ENCODE data around the gene RETN.
A peak's percentile ranks its signal among the peaks of the same experiment; 100 is the strongest.

RETN gene

GRCh38 chr19:7648265-7649014, 20.4 kb upstream of the RETN start:
- Histone ChIP-seq H3K9me3 (ENCODE audit: control insufficient read depth, insufficient read depth, low read length) (no peaks in the 10 kb centered on the region), H3K36me3 (ENCODE audit: control insufficient read depth, insufficient read depth, low read length) (peaks cover 8% of the 10 kb centered on the region), H3K4me3 (ENCODE audit: low read depth, low read length) (no peak overlapping the region), H3K9ac (ENCODE audit: low read depth, low read length) (no peak overlapping the region), H3K27me3 (ENCODE audit: control insufficient read depth, insufficient read depth, low read length) (peaks cover 9% of the 10 kb centered on the region), H3K4me1 (ENCODE audit: control insufficient read depth, insufficient read depth, low read length) (no peaks in the 10 kb centered on the region)

DNA sequence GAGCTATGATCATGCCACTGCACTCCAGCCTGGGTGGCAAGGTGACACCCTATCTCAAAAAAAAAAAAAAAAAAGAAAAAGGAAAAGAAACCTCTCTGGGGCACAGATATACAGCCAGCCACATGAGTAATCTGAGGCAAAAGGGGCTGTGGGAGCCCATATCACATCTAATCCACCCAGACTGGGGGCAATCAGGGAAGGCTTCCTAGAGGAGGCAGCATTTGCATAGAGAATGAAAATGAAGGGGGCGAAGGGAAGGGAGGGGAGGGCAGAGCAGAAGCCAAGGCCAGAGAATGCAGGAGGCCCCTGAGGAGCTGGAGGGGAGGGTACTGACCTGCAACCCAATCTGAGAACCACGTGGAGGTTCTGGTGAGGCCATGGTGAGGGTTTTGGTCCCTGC, 18.7 kb upstream of the RETN start:
- no peak overlapping the region for H3K4me3 ChIP-seq (ENCODE audit: low read depth, low read length)
- peaks cover 12% of the 10 kb centered on the region for H3K27me3 ChIP-seq (ENCODE audit: control insufficient read depth, insufficient read depth, low read length)
- H3K9me3 ChIP-seq (ENCODE audit: control insufficient read depth, insufficient read depth, low read length), result no peaks in the 10 kb centered on the region
- no peak overlapping the region for H3K9ac ChIP-seq (ENCODE audit: low read depth, low read length)
- H3K4me1 ChIP-seq (ENCODE audit: control insufficient read depth, insufficient read depth, low read length), result no peaks in the 10 kb centered on the region
- peaks cover 5% of the 10 kb centered on the region for H3K36me3 ChIP-seq (ENCODE audit: control insufficient read depth, insufficient read depth, low read length)

DNA sequence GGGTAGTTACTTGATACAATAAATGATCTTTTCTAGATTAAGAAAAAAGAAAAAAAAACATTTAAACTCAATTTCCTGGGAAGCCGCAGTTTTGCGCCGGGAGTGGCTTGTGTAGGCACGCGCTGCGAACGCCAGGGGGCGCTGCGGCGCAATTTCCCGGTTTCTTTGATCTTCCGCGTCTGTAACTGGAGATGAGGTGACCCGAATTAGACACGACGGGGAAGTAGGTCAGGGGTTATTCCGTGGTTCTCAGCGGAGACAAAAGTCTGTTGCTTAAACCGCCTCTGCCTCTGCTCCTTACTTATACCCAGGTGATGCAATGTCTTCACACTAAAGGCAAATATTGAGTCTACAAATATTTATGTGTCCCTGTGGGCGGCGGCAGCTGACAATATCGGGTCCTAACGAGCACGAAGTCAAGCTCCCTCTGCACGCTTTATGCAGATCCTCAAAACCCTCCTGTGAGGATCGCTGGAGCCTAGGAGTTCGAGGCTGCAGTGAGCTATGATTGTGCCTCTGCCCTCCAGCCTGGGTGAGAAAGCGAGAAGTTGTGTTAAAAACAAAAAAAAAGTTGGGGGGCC, 16.7 kb upstream of the RETN start:
- Histone ChIP-seq H3K4me1 (ENCODE audit: control insufficient read depth, insufficient read depth, low read length) (no peaks in the 10 kb centered on the region), H3K36me3 (ENCODE audit: control insufficient read depth, insufficient read depth, low read length) (no peaks in the 10 kb centered on the region), H3K9ac (ENCODE audit: low read depth, low read length) (no peak overlapping the region), H3K9me3 (ENCODE audit: control insufficient read depth, insufficient read depth, low read length) (no peaks in the 10 kb centered on the region), H3K27me3 (ENCODE audit: control insufficient read depth, insufficient read depth, low read length) (peaks cover 12% of the 10 kb centered on the region), H3K4me3 (ENCODE audit: low read depth, low read length) (peak overlapping the region; percentile 26)

GRCh38 chr19:7654401-7654800, 14.4 kb upstream of the RETN start:
- no peaks in the 10 kb centered on the region for H3K36me3 ChIP-seq (ENCODE audit: control insufficient read depth, insufficient read depth, low read length)
- no peaks in the 10 kb centered on the region for H3K9me3 ChIP-seq (ENCODE audit: control insufficient read depth, insufficient read depth, low read length)
- H3K4me1 ChIP-seq (ENCODE audit: control insufficient read depth, insufficient read depth, low read length), result no peaks in the 10 kb centered on the region
- no peak overlapping the region for H3K9ac ChIP-seq (ENCODE audit: low read depth, low read length)
- H3K4me3 ChIP-seq (ENCODE audit: low read depth, low read length), result no peak overlapping the region
- H3K27me3 ChIP-seq (ENCODE audit: control insufficient read depth, insufficient read depth, low read length), result peaks cover 12% of the 10 kb centered on the region

DNA sequence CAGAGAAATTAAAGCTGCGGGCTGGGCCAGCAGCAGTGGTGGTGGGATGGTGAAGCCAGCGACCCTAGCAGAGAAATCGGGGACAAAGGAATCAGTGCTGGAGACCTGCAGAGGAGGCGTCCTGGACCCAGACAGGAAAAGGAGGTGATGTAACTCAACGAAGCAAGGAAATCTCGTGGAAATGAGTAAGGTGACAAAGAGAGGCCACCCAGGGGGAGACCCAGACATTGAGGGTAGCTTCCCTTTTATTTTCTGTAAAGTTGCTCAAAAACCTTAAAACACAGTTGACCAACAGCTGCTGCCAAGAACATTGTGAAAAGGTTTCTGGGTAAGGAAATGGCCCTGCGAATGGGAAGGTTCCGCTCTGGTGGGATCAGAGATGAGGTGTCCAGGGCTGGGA, 13.3 kb upstream of the RETN start:
- no peaks in the 10 kb centered on the region for H3K4me1 ChIP-seq (ENCODE audit: control insufficient read depth, insufficient read depth, low read length)
- no peaks in the 10 kb centered on the region for H3K9me3 ChIP-seq (ENCODE audit: control insufficient read depth, insufficient read depth, low read length)
- H3K27me3 ChIP-seq (ENCODE audit: control insufficient read depth, insufficient read depth, low read length), result peaks cover 12% of the 10 kb centered on the region
- no peak overlapping the region for H3K4me3 ChIP-seq (ENCODE audit: low read depth, low read length)
- no peak overlapping the region for H3K9ac ChIP-seq (ENCODE audit: low read depth, low read length)
- H3K36me3 ChIP-seq (ENCODE audit: control insufficient read depth, insufficient read depth, low read length), result no peaks in the 10 kb centered on the region

GRCh38 chr19:7657131-7657751, 11.6 kb upstream of the RETN start:
- Histone ChIP-seq H3K9ac (ENCODE audit: low read depth, low read length) (no peak overlapping the region), H3K9me3 (ENCODE audit: control insufficient read depth, insufficient read depth, low read length) (no peaks in the 10 kb centered on the region)

GRCh38 chr19:7658219-7658686, 10.6 kb upstream of the RETN start:
- Histone ChIP-seq H3K4me3 (ENCODE audit: low read depth, low read length) (no peak overlapping the region), H3K27me3 (ENCODE audit: control insufficient read depth, insufficient read depth, low read length) (peaks cover 2% of the 10 kb centered on the region), H3K9ac (ENCODE audit: low read depth, low read length) (no peak overlapping the region), H3K9me3 (ENCODE audit: control insufficient read depth, insufficient read depth, low read length) (no peaks in the 10 kb centered on the region), H3K36me3 (ENCODE audit: control insufficient read depth, insufficient read depth, low read length) (no peaks in the 10 kb centered on the region), H3K4me1 (ENCODE audit: control insufficient read depth, insufficient read depth, low read length) (no peaks in the 10 kb centered on the region)

More at GRCh38 chr19:7657131-7657751, 11.6 kb upstream of the RETN start:
- Histone ChIP-seq H3K4me3 (ENCODE audit: low read depth, low read length) (no peak overlapping the region), H3K27me3 (ENCODE audit: control insufficient read depth, insufficient read depth, low read length) (peaks cover 8% of the 10 kb centered on the region), H3K36me3 (ENCODE audit: control insufficient read depth, insufficient read depth, low read length) (no peaks in the 10 kb centered on the region), H3K4me1 (ENCODE audit: control insufficient read depth, insufficient read depth, low read length) (no peaks in the 10 kb centered on the region)

DNA sequence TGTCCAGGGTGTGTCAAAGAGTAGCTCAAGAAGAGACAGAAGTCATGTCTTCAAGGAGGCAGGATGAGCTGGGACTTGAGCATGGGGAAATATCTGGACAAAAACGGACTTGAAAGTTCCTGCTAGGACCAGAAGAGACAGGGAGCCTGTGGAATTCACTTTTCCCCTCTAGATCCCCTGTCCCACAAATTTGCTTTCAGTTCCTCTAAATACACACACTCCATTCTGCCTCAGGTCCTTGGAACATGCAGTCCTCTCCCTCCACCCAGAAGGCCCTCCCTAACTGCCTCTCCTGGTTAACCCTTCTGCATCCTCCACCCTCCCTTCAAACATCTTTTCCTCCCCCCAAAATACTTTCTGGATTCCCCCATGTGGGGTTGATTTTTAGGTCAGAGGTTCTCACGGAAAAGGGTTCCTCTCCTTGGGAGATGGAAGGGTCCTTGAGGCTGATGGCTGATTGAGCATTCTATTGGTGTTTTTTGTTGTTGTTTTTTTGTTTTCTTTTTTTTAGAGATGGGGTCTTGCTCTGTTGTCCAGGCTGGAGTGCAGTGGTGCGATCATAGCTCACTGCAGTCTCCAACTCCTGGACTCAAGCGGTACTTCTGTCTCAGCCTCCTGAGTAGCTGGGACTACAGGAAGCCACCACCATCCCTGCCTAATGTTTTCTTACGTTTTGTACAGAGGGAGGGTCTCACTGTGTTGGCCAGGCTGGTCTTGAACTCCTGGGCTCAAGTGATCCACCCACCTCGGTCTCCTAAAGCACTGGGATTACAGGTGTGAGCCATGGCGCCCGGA, 6.9 kb upstream of the RETN start:
- Histone ChIP-seq H3K9me3 (ENCODE audit: control insufficient read depth, insufficient read depth, low read length) (no peaks in the 10 kb centered on the region), H3K9ac (ENCODE audit: low read depth, low read length) (no peak overlapping the region), H3K4me3 (ENCODE audit: low read depth, low read length) (no peak overlapping the region), H3K4me1 (ENCODE audit: control insufficient read depth, insufficient read depth, low read length) (no peaks in the 10 kb centered on the region), H3K36me3 (ENCODE audit: control insufficient read depth, insufficient read depth, low read length) (no peaks in the 10 kb centered on the region), H3K27me3 (ENCODE audit: control insufficient read depth, insufficient read depth, low read length) (no peaks in the 10 kb centered on the region)

- Histone ChIP-seq H3K36me3 (ENCODE audit: control insufficient read depth, insufficient read depth, low read length) (no peaks in the 10 kb centered on the region), H3K27me3 (ENCODE audit: control insufficient read depth, insufficient read depth, low read length) (no peaks in the 10 kb centered on the region), H3K4me1 (ENCODE audit: control insufficient read depth, insufficient read depth, low read length) (no peaks in the 10 kb centered on the region), H3K4me3 (ENCODE audit: low read depth, low read length) (no peak overlapping the region), H3K9me3 (ENCODE audit: control insufficient read depth, insufficient read depth, low read length) (no peaks in the 10 kb centered on the region), H3K9ac (ENCODE audit: low read depth, low read length) (no peak overlapping the region)
These were observed 6.2 kb upstream of the RETN start for GRCh38 chr19:7662657-7663056.

DNA sequence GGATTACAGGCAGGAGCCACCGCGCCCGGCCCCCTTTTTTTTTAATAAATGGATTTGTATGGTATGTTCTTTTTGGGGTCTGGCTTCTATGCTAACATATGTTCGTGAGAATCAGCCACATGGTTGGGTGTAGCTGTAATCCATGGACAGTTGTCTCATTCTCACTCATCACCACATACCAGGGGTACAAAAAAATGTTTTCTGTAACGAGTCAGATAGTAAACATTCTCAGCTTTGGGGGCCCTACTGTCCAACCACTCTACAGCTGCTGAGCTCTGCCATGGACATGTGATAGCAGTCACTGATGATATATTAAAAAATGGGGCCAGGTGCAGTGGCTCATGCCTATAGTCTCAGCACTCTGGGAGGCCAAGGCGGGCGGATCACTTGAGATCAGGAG, 5.1 kb upstream of the RETN start:
- no peaks in the 10 kb centered on the region for H3K4me1 ChIP-seq (ENCODE audit: control insufficient read depth, insufficient read depth, low read length)
- H3K4me3 ChIP-seq (ENCODE audit: low read depth, low read length), result no peak overlapping the region
- no peaks in the 10 kb centered on the region for H3K9me3 ChIP-seq (ENCODE audit: control insufficient read depth, insufficient read depth, low read length)
- H3K27me3 ChIP-seq (ENCODE audit: control insufficient read depth, insufficient read depth, low read length), result peaks cover 2% of the 10 kb centered on the region
- no peaks in the 10 kb centered on the region for H3K36me3 ChIP-seq (ENCODE audit: control insufficient read depth, insufficient read depth, low read length)
- no peak overlapping the region for H3K9ac ChIP-seq (ENCODE audit: low read depth, low read length)

- H3K9me3 ChIP-seq (ENCODE audit: control insufficient read depth, insufficient read depth, low read length), result no peaks in the 10 kb centered on the region
- H3K4me3 ChIP-seq (ENCODE audit: low read depth, low read length), result no peak overlapping the region
- no peaks in the 10 kb centered on the region for H3K36me3 ChIP-seq (ENCODE audit: control insufficient read depth, insufficient read depth, low read length)
- H3K4me1 ChIP-seq (ENCODE audit: control insufficient read depth, insufficient read depth, low read length), result peaks cover 2% of the 10 kb centered on the region
- H3K9ac ChIP-seq (ENCODE audit: low read depth, low read length), result no peak overlapping the region
- H3K27me3 ChIP-seq (ENCODE audit: control insufficient read depth, insufficient read depth, low read length), result peaks cover 13% of the 10 kb centered on the region
These were observed 3.8 kb upstream of the RETN start for GRCh38 chr19:7665076-7665475.

Data from iPS-15b (cell line).